GM23338 (cell line): ENCODE data around the gene DPP9. TPM values are rescaled to one million over a fixed set of nuclear protein-coding genes. Genes with fewer than 3 reads are reported as not detected.

Source experiments
- ATAC-seq: fragments of 200-7000 bp; cut with Tn5 transposase; 3 replicates; pipeline ENCODE4 v1.9.1; 2020
- DNase-seq: peaks from one replicate; pipeline ENCODE4 v3.0.0-alpha.2; 2015; ENCODE audit warnings: low spot score
- H2AFZ ChIP-seq: fragments of 200-600 bp; sonication (generic); 2 replicates; pipeline ENCODE4 v1.8.0; 2016; ENCODE audit warnings: antibody characterized with exemption, mild to moderate bottlenecking, moderate library complexity
- H3F3A ChIP-seq: fragments of 200-600 bp; sonication (generic); replicated peaks from 2 replicates; pipeline ENCODE4 v1.8.0; 2017; ENCODE audit warnings: antibody characterized with exemption, mixed run types, low read depth
- H3K27ac ChIP-seq: fragments of 200-600 bp; sonication (generic); 2 replicates; pipeline ENCODE4 v1.6.1; 2016; ENCODE audit warnings: low read depth
- H3K27me3 ChIP-seq: fragments of 200-600 bp; sonication (generic); 2 replicates; pipeline ENCODE4 v1.8.0; 2016; ENCODE audit warnings: mild to moderate bottlenecking, mixed run types, moderate library complexity; ENCODE audit not compliant: insufficient read depth
- H3K36me3 ChIP-seq: fragments of 200-600 bp; sonication (generic); 2 replicates; pipeline ENCODE4 v1.8.0; 2016; ENCODE audit warnings: mild to moderate bottlenecking; ENCODE audit not compliant: insufficient read depth
- H3K4me1 ChIP-seq: fragments of 200-600 bp; sonication (generic); 2 replicates; pipeline ENCODE4 v1.8.0; 2016; ENCODE audit warnings: mild to moderate bottlenecking, moderate library complexity; ENCODE audit not compliant: insufficient read depth
- H3K4me2 ChIP-seq: fragments of 200-600 bp; sonication (generic); 2 replicates; pipeline ENCODE4 v1.7.1; 2017; ENCODE audit warnings: mixed run types
- H3K4me3 ChIP-seq: fragments of 200-600 bp; sonication (generic); 2 replicates; pipeline ENCODE4 v1.6.1; 2016; ENCODE audit warnings: mixed run types
- H3K79me2 ChIP-seq: fragments of 200-600 bp; sonication (generic); replicated peaks from 2 replicates; pipeline ENCODE4 v1.8.0; 2017; ENCODE audit warnings: mild to moderate bottlenecking; ENCODE audit not compliant: insufficient read depth
- H3K9me2 ChIP-seq: fragments of 200-600 bp; sonication (generic); 2 replicates; pipeline ENCODE4 v1.8.0; 2017; ENCODE audit not compliant: insufficient read depth
- H4K20me1 ChIP-seq: fragments of 200-600 bp; sonication (generic); replicated peaks from 2 replicates; pipeline ENCODE4 v1.8.0; 2017; ENCODE audit warnings: mild to moderate bottlenecking; ENCODE audit not compliant: insufficient read depth
- H3K27ac Mint-ChIP-seq: 2 replicates; pipeline ENCODE4 v1.8.0; 2020; ENCODE audit warnings: inconsistent platforms, mild to moderate bottlenecking, moderate library complexity, mixed read lengths
- H3K27me3 Mint-ChIP-seq: 3 replicates; pipeline ENCODE4 v1.8.0; 2022; ENCODE audit warnings: low read depth, mild to moderate bottlenecking, moderate library complexity, mixed read lengths, inconsistent platforms; ENCODE audit not compliant: insufficient read depth, poor library complexity
- H3K36me3 Mint-ChIP-seq: 3 replicates; pipeline ENCODE4 v1.8.0; 2021; ENCODE audit warnings: low read depth, mild to moderate bottlenecking, inconsistent platforms, moderate library complexity, mixed read lengths
- H3K4me1 Mint-ChIP-seq: 3 replicates; pipeline ENCODE4 v1.8.0; 2020; ENCODE audit warnings: mild to moderate bottlenecking, inconsistent platforms, mixed read lengths
- H3K4me3 Mint-ChIP-seq: 3 replicates; pipeline ENCODE4 v1.8.0; 2021; ENCODE audit warnings: moderate library complexity, mild to moderate bottlenecking, inconsistent platforms, mixed read lengths
- H3K9me3 Mint-ChIP-seq: 3 replicates; pipeline ENCODE4 v1.8.0; 2020; ENCODE audit warnings: moderate library complexity, mild to moderate bottlenecking, inconsistent platforms, mixed read lengths
- CREB1 ChIP-seq: fragments of 250-450 bp; sonication (Bioruptor Pico); IDR thresholded peaks from 2 replicates; pipeline ENCODE4 v1.5.0; 2020; ENCODE audit warnings: low read depth, mild to moderate bottlenecking, moderate library complexity
- EZH2 ChIP-seq: fragments of 200-600 bp; sonication (generic); IDR thresholded peaks from one replicate; pipeline ENCODE4 v1.8.0; 2017; ENCODE audit warnings: antibody characterized with exemption, mild to moderate bottlenecking, low read depth; ENCODE audit not compliant: unreplicated experiment
- JUNB ChIP-seq: IDR thresholded peaks from one replicate; pipeline ENCODE4 v1.6.1; 2016; ENCODE audit warnings: antibody characterized with exemption; ENCODE audit not compliant: unreplicated experiment
- POLR2AphosphoS5 ChIP-seq: IDR thresholded peaks from 2 replicates; pipeline ENCODE4 v1.6.1; 2016; ENCODE audit warnings: antibody characterized with exemption, low read depth
- STAT1 ChIP-seq: IDR thresholded peaks from one replicate; pipeline ENCODE4 v1.6.1; 2016; ENCODE audit warnings: antibody characterized with exemption; ENCODE audit not compliant: unreplicated experiment
- ZNF331 ChIP-seq: fragments of 250-450 bp; sonication (Bioruptor Pico); IDR thresholded peaks from 2 replicates; pipeline ENCODE4 v1.5.0; 2020; ENCODE audit warnings: low read depth, mild to moderate bottlenecking, moderate library complexity
- polyA plus RNA-seq: library from polyadenylated mRNA; unstranded; fragments of >200 nt; fragmentation: Nextera tagmentation; extraction: Ambion mirVana; gene quantifications from 2 replicates; pipeline ENCODE4 v1.2.1, GENCODE V29; 2016
- total RNA-seq: library from RNA; depleted of rRNA; stranded (reverse); fragments of >200 nt; shearing (Covaris generic); gene quantifications from 2 replicates; pipeline ENCODE4 v1.2.3, GENCODE V29; 2014
- TF ChIP-seq, protein P1 (sequence below), 2 experiments: fragments of 200-600 bp in 1 of 2; sonication (generic) in 1 of 2; conservative IDR thresholded peaks; 2 replicates each; pipeline versions ENCODE4 v1.5.1 to v1.6.1; 2016 to 2017; ENCODE audit warnings: antibody characterized with exemption in 2 of 2, low read depth in 2 of 2, mild to moderate bottlenecking in 2 of 2, moderate library complexity in 1 of 2
- TF ChIP-seq, protein P2 (sequence below): IDR thresholded peaks from 2 replicates; pipeline ENCODE4 v1.6.1; 2016; ENCODE audit warnings: antibody characterized with exemption
- TF ChIP-seq, protein P3 (sequence below): IDR thresholded peaks from one replicate; pipeline ENCODE4 v1.6.1; 2018; ENCODE audit warnings: antibody characterized with exemption; ENCODE audit not compliant: unreplicated experiment
- TF ChIP-seq, protein P4 (sequence below): fragments of 250-450 bp; sonication (Bioruptor Pico); IDR thresholded peaks from 2 replicates; pipeline ENCODE4 v1.5.0; 2020; ENCODE audit warnings: mild to moderate bottlenecking, moderate library complexity

The DPP9 gene
- total and polyA plus RNA-seq, 2 experiments from 2014 or later: 19.5 to 49.2 TPM

DNA sequence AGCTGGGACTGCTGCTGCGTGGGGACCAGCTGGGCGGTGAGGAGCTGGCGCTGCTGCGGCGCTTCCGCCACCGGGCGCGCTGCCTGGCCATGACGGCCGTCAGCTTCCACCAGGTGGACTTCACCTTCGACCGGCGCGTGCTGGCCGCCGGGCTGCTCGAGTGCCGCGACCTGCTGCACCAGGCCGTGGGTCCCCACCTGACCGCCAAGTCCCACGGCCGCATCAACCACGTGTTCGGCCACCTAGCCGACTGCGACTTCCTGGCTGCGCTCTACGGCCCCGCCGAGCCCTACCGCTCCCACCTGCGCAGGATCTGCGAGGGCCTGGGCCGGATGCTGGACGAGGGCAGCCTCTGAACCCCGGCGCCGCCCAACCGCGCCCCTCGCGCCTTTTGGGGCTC lies 71.6 kb downstream of the DPP9 start:
- Mint-ChIP-seq H3K27me3 (peaks cover 10% of the 10 kb centered on the region), H3K36me3 (peaks cover 7% of the 10 kb centered on the region), H3K4me3 (no peak overlapping the region), H3K4me1 (peaks cover 9% of the 10 kb centered on the region), H3K9me3 (no peaks in the 10 kb centered on the region; the same call in 2 of the 3 replicates), H3K27ac (no peak overlapping the region)
- no peaks in the 10 kb centered on the region for H3K36me3 ChIP-seq
- 0 out of 2 replicates have a peak, but pooled peaks cover 8% of the 10 kb centered on the region for H3F3A ChIP-seq
- H3K79me2 ChIP-seq: no peaks in the 10 kb centered on the region
- no peak overlapping the region for H3K4me2 ChIP-seq
- TF ChIP-seq CREB1 (CRISPR knock-in tag) (no peak), POLR2AphosphoS5 (no peak), JUNB (no peak), STAT1 (no peak), EZH2 (no peak), ZNF331 (CRISPR knock-in tag) (no peak)
- TF ChIP-seq, protein P1, sequence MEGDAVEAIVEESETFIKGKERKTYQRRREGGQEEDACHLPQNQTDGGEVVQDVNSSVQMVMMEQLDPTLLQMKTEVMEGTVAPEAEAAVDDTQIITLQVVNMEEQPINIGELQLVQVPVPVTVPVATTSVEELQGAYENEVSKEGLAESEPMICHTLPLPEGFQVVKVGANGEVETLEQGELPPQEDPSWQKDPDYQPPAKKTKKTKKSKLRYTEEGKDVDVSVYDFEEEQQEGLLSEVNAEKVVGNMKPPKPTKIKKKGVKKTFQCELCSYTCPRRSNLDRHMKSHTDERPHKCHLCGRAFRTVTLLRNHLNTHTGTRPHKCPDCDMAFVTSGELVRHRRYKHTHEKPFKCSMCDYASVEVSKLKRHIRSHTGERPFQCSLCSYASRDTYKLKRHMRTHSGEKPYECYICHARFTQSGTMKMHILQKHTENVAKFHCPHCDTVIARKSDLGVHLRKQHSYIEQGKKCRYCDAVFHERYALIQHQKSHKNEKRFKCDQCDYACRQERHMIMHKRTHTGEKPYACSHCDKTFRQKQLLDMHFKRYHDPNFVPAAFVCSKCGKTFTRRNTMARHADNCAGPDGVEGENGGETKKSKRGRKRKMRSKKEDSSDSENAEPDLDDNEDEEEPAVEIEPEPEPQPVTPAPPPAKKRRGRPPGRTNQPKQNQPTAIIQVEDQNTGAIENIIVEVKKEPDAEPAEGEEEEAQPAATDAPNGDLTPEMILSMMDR (conservative IDR thresholded peaks at IDR 0.05; ENCODE audit: low read depth in 2 of 2): no peak
- TF ChIP-seq, protein P2, sequence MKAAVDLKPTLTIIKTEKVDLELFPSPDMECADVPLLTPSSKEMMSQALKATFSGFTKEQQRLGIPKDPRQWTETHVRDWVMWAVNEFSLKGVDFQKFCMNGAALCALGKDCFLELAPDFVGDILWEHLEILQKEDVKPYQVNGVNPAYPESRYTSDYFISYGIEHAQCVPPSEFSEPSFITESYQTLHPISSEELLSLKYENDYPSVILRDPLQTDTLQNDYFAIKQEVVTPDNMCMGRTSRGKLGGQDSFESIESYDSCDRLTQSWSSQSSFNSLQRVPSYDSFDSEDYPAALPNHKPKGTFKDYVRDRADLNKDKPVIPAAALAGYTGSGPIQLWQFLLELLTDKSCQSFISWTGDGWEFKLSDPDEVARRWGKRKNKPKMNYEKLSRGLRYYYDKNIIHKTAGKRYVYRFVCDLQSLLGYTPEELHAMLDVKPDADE: no peak
- TF ChIP-seq, protein P3, sequence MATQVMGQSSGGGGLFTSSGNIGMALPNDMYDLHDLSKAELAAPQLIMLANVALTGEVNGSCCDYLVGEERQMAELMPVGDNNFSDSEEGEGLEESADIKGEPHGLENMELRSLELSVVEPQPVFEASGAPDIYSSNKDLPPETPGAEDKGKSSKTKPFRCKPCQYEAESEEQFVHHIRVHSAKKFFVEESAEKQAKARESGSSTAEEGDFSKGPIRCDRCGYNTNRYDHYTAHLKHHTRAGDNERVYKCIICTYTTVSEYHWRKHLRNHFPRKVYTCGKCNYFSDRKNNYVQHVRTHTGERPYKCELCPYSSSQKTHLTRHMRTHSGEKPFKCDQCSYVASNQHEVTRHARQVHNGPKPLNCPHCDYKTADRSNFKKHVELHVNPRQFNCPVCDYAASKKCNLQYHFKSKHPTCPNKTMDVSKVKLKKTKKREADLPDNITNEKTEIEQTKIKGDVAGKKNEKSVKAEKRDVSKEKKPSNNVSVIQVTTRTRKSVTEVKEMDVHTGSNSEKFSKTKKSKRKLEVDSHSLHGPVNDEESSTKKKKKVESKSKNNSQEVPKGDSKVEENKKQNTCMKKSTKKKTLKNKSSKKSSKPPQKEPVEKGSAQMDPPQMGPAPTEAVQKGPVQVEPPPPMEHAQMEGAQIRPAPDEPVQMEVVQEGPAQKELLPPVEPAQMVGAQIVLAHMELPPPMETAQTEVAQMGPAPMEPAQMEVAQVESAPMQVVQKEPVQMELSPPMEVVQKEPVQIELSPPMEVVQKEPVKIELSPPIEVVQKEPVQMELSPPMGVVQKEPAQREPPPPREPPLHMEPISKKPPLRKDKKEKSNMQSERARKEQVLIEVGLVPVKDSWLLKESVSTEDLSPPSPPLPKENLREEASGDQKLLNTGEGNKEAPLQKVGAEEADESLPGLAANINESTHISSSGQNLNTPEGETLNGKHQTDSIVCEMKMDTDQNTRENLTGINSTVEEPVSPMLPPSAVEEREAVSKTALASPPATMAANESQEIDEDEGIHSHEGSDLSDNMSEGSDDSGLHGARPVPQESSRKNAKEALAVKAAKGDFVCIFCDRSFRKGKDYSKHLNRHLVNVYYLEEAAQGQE: no peak
- TF ChIP-seq, protein P4, sequence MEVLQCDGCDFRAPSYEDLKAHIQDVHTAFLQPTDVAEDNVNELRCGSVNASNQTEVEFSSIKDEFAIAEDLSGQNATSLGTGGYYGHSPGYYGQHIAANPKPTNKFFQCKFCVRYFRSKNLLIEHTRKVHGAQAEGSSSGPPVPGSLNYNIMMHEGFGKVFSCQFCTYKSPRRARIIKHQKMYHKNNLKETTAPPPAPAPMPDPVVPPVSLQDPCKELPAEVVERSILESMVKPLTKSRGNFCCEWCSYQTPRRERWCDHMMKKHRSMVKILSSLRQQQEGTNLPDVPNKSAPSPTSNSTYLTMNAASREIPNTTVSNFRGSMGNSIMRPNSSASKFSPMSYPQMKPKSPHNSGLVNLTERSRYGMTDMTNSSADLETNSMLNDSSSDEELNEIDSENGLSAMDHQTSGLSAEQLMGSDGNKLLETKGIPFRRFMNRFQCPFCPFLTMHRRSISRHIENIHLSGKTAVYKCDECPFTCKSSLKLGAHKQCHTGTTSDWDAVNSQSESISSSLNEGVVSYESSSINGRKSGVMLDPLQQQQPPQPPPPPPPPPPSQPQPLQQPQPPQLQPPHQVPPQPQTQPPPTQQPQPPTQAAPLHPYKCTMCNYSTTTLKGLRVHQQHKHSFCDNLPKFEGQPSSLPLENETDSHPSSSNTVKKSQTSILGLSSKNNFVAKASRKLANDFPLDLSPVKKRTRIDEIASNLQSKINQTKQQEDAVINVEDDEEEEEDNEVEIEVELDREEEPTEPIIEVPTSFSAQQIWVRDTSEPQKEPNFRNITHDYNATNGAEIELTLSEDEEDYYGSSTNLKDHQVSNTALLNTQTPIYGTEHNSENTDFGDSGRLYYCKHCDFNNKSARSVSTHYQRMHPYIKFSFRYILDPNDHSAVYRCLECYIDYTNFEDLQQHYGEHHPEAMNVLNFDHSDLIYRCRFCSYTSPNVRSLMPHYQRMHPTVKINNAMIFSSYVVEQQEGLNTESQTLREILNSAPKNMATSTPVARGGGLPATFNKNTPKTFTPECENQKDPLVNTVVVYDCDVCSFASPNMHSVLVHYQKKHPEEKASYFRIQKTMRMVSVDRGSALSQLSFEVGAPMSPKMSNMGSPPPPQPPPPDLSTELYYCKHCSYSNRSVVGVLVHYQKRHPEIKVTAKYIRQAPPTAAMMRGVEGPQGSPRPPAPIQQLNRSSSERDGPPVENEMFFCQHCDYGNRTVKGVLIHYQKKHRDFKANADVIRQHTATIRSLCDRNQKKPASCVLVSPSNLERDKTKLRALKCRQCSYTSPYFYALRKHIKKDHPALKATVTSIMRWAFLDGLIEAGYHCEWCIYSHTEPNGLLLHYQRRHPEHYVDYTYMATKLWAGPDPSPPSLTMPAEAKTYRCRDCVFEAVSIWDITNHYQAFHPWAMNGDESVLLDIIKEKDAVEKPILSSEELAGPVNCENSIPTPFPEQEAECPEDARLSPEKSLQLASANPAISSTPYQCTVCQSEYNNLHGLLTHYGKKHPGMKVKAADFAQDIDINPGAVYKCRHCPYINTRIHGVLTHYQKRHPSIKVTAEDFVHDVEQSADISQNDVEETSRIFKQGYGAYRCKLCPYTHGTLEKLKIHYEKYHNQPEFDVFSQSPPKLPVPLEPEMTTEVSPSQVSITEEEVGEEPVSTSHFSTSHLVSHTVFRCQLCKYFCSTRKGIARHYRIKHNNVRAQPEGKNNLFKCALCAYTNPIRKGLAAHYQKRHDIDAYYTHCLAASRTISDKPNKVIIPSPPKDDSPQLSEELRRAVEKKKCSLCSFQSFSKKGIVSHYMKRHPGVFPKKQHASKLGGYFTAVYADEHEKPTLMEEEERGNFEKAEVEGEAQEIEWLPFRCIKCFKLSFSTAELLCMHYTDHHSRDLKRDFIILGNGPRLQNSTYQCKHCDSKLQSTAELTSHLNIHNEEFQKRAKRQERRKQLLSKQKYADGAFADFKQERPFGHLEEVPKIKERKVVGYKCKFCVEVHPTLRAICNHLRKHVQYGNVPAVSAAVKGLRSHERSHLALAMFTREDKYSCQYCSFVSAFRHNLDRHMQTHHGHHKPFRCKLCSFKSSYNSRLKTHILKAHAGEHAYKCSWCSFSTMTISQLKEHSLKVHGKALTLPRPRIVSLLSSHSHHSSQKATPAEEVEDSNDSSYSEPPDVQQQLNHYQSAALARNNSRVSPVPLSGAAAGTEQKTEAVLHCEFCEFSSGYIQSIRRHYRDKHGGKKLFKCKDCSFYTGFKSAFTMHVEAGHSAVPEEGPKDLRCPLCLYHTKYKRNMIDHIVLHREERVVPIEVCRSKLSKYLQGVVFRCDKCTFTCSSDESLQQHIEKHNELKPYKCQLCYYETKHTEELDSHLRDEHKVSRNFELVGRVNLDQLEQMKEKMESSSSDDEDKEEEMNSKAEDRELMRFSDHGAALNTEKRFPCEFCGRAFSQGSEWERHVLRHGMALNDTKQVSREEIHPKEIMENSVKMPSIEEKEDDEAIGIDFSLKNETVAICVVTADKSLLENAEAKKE: no peak
- H3K27me3 ChIP-seq: no peaks in the 10 kb centered on the region
- no peaks in the 10 kb centered on the region for H3K4me1 ChIP-seq
- no peaks in the 10 kb centered on the region for H3K9me2 ChIP-seq
- H3K4me3 ChIP-seq: no peak overlapping the region
- no peaks in the 10 kb centered on the region for H4K20me1 ChIP-seq
- no peak overlapping the region for H3K27ac ChIP-seq
- no peak for DNase-seq
- no peak overlapping the region for H2AFZ ChIP-seq
- no peak for ATAC-seq
